Spleen (tissue), 11 donors: ENCODE results near the gene MBL2. TPM values are rescaled to one million over a fixed set of nuclear protein-coding genes. Genes with fewer than 3 reads are reported as not detected.

Experiments
- DNase-seq: peaks from one replicate; pipeline ENCODE4 v3.0.0-alpha.2; 2020
- H3K27ac ChIP-seq, 8 donors: fragments of 200-600 bp; sonication (generic) in 7 of 8; 1 replicate in 4 of 8; 2 replicates in 4 of 8; pipeline versions ENCODE4 v1.5.0 to v1.8.0; 2016 to 2021; ENCODE audit warnings: inconsistent platforms in 4 of 8, mild to moderate bottlenecking in 4 of 8, moderate library complexity in 1 of 8
- H3K27me3 ChIP-seq, 7 donors: fragments of 200-600 bp; sonication (generic) in 6 of 7; replicated peaks in 1 of 7; 1 replicate in 4 of 7; 2 replicates in 3 of 7; pipeline versions ENCODE4 v1.5.0 to v1.8.0; 2016 to 2021; ENCODE audit warnings: inconsistent platforms in 3 of 7, mild to moderate bottlenecking in 1 of 7
- H3K36me3 ChIP-seq, 6 donors: fragments of 200-600 bp; sonication (generic) in 5 of 6; 1 replicate in 4 of 6; 2 replicates in 2 of 6; pipeline versions ENCODE4 v1.5.0 to v1.8.0; 2016 to 2021; ENCODE audit warnings: inconsistent platforms in 2 of 6
- H3K4me1 ChIP-seq, 6 donors: fragments of 200-600 bp; sonication (generic) in 5 of 6; 1 replicate in 3 of 6; 2 replicates in 3 of 6; pipeline versions ENCODE4 v1.5.0 to v1.8.0; 2016 to 2021; ENCODE audit warnings: inconsistent platforms in 3 of 6
- H3K4me3 ChIP-seq, 8 donors: fragments of 200-600 bp; sonication (generic) in 7 of 8; 1 replicate in 4 of 8; 2 replicates in 4 of 8; pipeline versions ENCODE4 v1.5.0 to v1.8.0; 2016 to 2021; ENCODE audit warnings: inconsistent platforms in 4 of 8, mild to moderate bottlenecking in 4 of 8, moderate library complexity in 2 of 8
- H3K9me3 ChIP-seq, 8 donors: fragments of 200-600 bp; sonication (generic) in 7 of 8; 1 replicate in 4 of 8; 2 replicates in 4 of 8; pipeline versions ENCODE4 v1.5.0 to v1.8.0; 2016 to 2021; ENCODE audit warnings: inconsistent platforms in 4 of 8
- CTCF ChIP-seq, 11 experiments: fragments of 200-600 bp in 7 of 11; fragments of 450-650 bp in 4 of 11; sonication (generic) in 4 of 11; IDR thresholded peaks in 8 of 11; conservative IDR thresholded peaks in 3 of 11; 1 replicate in 7 of 11; 2 replicates in 4 of 11; pipeline versions ENCODE4 v1.4.0 to v1.8.0; 2016 to 2021; ENCODE audit warnings: antibody characterized with exemption in 11 of 11, inconsistent platforms in 4 of 11, mild to moderate bottlenecking in 1 of 11
- POLR2A ChIP-seq, 3 donors: fragments of 450-650 bp; IDR thresholded peaks; one replicate each; pipeline ENCODE4 v1.5.1; 2017; ENCODE audit warnings: antibody characterized with exemption in 3 of 3, mild to moderate bottlenecking in 1 of 3
- POLR2AphosphoS5 ChIP-seq, 3 donors: sonication (generic); formaldehyde crosslinking; IDR thresholded peaks; one replicate each; pipeline ENCODE4 v1.5.1; 2017; ENCODE audit warnings: antibody characterized with exemption in 3 of 3
- WGBS, 5 donors: extraction: QIAGEN DNeasy Blood & Tissue Kit in 3 of 5; methylation state at CpG; one replicate each; pipeline versions ENCODE4 v1.1.5 to v1.1.7; 2013 to 2018; 5-methylcytosine and 5-hydroxymethylcytosine counted together
- intact Hi-C: fragments of 100-400 bp; cut with DNase I; formaldehyde crosslinking; loops from one replicate; pipeline ENCODE4 v1.15.0; 2023; ENCODE audit warnings: low total_unique reads
- polyA plus RNA-seq, 3 donors: library from polyadenylated mRNA; stranded (reverse); fragments of 200-250 nt; gene quantifications; one replicate each; pipeline ENCODE4 v1.2.1, GENCODE V29; 2013
- total RNA-seq, 7 donors: library from RNA; depleted of rRNA in 3 of 7; stranded (reverse); fragments of >200 nt in 3 of 7; fragmentation: NEBNext Ultra II Directional in 4 of 7; extraction: Animal tissue kit (Norgen Biotek cat#: 25700) in 4 of 7; gene quantifications; one replicate each; pipeline versions ENCODE4 v1.1.0 to v1.2.1, GENCODE V29; 2016 to 2021
- donor health status: healthy with polysubstance abuse.
- donor health status: DM: no; HTN: no; CAD: no; lungs with moderate emphysema.
- donor health status: DM: no; HTN: no; CAD: no.
- donor health status: Bipolar disorder and iron deficiency.
- donor health status: healthy.
- donor health status: DM: no; HTN: no; CAD: no.
- donor health status: DM: yes; HTN: yes; CAD: no.

The MBL2 gene
- total and polyA plus RNA-seq, 10 donors = 0.02 to 0.18 (median 0.11) TPM; not detected in 6

- Histone ChIP-seq H3K27ac (no peak overlapping the region), H3K4me3 (no peak overlapping the region), H3K36me3 (no peaks in the 10 kb centered on the region), H3K4me1 (peaks cover 0 to 3% (median 0%) of the 10 kb centered on the region in 6 donors), H3K9me3 (no peaks in the 10 kb centered on the region), H3K27me3 (peaks cover 0 to 15% (median 0%) of the 10 kb centered on the region in 7 donors)
- no peak for DNase-seq
- no peak for TF ChIP-seq CTCF (IDR thresholded peaks at IDR 0.05 in 8 of 11, conservative IDR thresholded peaks at IDR 0.05 in 3 of 11)
- TF ChIP-seq POLR2AphosphoS5 (IDR thresholded peaks at IDR 0.05) = no peak
- no peak for TF ChIP-seq POLR2A (IDR thresholded peaks at IDR 0.05)
- whole genome bisulfite sequencing, 5 donors = 70 to 87% (median 83%) methylated on average over 1 of the region's 1 CpG
- intact Hi-C loops = no loop called here
These were observed 22.0 kb downstream of the MBL2 start for GRCh38 chr10:52750629-52751028.

- H3K4me1 ChIP-seq = no peaks in the 10 kb centered on the region
- no peak overlapping the region for H3K4me3 ChIP-seq
- no peaks in the 10 kb centered on the region for H3K9me3 ChIP-seq
- WGBS, 5 donors = 85 to 99% (median 93%) methylated on average over 4 of the region's 4 CpGs
- intact Hi-C loops = no loop called here
- TF ChIP-seq CTCF (IDR thresholded peaks at IDR 0.05 in 8 of 11, conservative IDR thresholded peaks at IDR 0.05 in 3 of 11) (no peak), POLR2A (IDR thresholded peaks at IDR 0.05) (no peak), POLR2AphosphoS5 (IDR thresholded peaks at IDR 0.05) (no peak)
- H3K27me3 ChIP-seq = peaks cover 0 to 7% (median 0%) of the 10 kb centered on the region in 7 donors
- H3K27ac ChIP-seq = no peak overlapping the region
- DNase-seq = no peak
- no peaks in the 10 kb centered on the region for H3K36me3 ChIP-seq
These were observed 24.9 kb downstream of the MBL2 start for GRCh38 chr10:52747694-52748093.

GRCh38 chr10:52746169-52746568, 26.4 kb downstream of the MBL2 start:
- no peak overlapping the region for H3K4me3 ChIP-seq
- no peak for TF ChIP-seq POLR2A (IDR thresholded peaks at IDR 0.05)
- TF ChIP-seq POLR2AphosphoS5 (IDR thresholded peaks at IDR 0.05) = no peak
- no peak for TF ChIP-seq CTCF (IDR thresholded peaks at IDR 0.05 in 8 of 11, conservative IDR thresholded peaks at IDR 0.05 in 3 of 11)
- DNase-seq = no peak
- no peaks in the 10 kb centered on the region for H3K36me3 ChIP-seq
- no peaks in the 10 kb centered on the region for H3K9me3 ChIP-seq
- intact Hi-C loops = no loop called here
- H3K4me1 ChIP-seq = no peaks in the 10 kb centered on the region
- H3K27ac ChIP-seq = no peak overlapping the region
- WGBS, 5 donors = 64 to 88% (median 88%) methylated on average over 5 of the region's 5 CpGs
- H3K27me3 ChIP-seq = no peaks in the 10 kb centered on the region

GRCh38 chr10:52744057-52744805, 28.4 kb downstream of the MBL2 start:
- no peak overlapping the region for H3K4me3 ChIP-seq
- H3K36me3 ChIP-seq = no peaks in the 10 kb centered on the region
- DNase-seq = no peak
- intact Hi-C loops = loop anchor here (5.0 kb wide), 1 partner anchor 33 kb away; no protein-coding TSS in a partner anchor
- no peaks in the 10 kb centered on the region for H3K27me3 ChIP-seq
- WGBS, 5 donors = 58 to 96% (median 74%) methylated on average over 8 of the region's 8 CpGs
- H3K4me1 ChIP-seq = no peaks in the 10 kb centered on the region
- H3K27ac ChIP-seq = no peak overlapping the region
- no peaks in the 10 kb centered on the region for H3K9me3 ChIP-seq
- no peak for TF ChIP-seq POLR2A (IDR thresholded peaks at IDR 0.05)
- no peak for TF ChIP-seq POLR2AphosphoS5 (IDR thresholded peaks at IDR 0.05)
- no peak for TF ChIP-seq CTCF (IDR thresholded peaks at IDR 0.05 in 8 of 11, conservative IDR thresholded peaks at IDR 0.05 in 3 of 11)
